Activated CD4-positive, alpha-beta memory T cell treated with anti-CD3 and anti-CD28 coated beads for 36 hours (primary cell): ENCODE data around the gene FAXDC2. TPM values are rescaled to one million over a fixed set of nuclear protein-coding genes. Genes with fewer than 3 reads are reported as not detected.
A peak's percentile ranks its signal among the peaks of the same experiment; 100 is the strongest.

Source experiments
- CTCF ChIA-PET: fragments of 350-600 bp; sonication (Branson Sonifier 250); formaldehyde crosslinking; loops from one replicate; lab custom pipeline; 2021; ENCODE audit warnings: antibody characterized with exemption, inconsistent platforms; lab: Charles Lee
- POLR2A ChIA-PET: fragments of 350-600 bp; sonication (Branson Sonifier 250); formaldehyde crosslinking; loops from one replicate; lab custom pipeline; 2021; ENCODE audit warnings: antibody characterized with exemption; lab: Charles Lee
- DNase-seq: peaks from one replicate; pipeline ENCODE4 v3.0.0-alpha.2; 2020
- H3K27ac Mint-ChIP-seq: one replicate; pipeline ENCODE4 v1.8.0; 2021; ENCODE audit warnings: mixed read lengths
- H3K27me3 Mint-ChIP-seq: one replicate; pipeline ENCODE4 v1.8.0; 2021; ENCODE audit warnings: mixed read lengths
- H3K36me3 Mint-ChIP-seq: one replicate; pipeline ENCODE4 v1.8.0; 2021; ENCODE audit warnings: mixed read lengths
- H3K4me1 Mint-ChIP-seq: one replicate; pipeline ENCODE4 v1.8.0; 2021; ENCODE audit warnings: low read depth, mixed read lengths
- H3K4me3 Mint-ChIP-seq: one replicate; pipeline ENCODE4 v1.8.0; 2021; ENCODE audit warnings: mild to moderate bottlenecking, mixed read lengths
- H3K9me3 Mint-ChIP-seq: one replicate; pipeline ENCODE4 v1.8.0; 2021; ENCODE audit warnings: mixed read lengths
- intact Hi-C: fragments of 100-400 bp; cut with micrococcal nuclease; formaldehyde crosslinking; loops from one replicate; pipeline ENCODE4 v1.15.1; 2023
- total RNA-seq, 2 experiments: library from RNA; stranded (reverse); gene quantifications; one replicate each; pipeline ENCODE4 v1.2.3, GENCODE V29; 2021

Gene FAXDC2, protein sequence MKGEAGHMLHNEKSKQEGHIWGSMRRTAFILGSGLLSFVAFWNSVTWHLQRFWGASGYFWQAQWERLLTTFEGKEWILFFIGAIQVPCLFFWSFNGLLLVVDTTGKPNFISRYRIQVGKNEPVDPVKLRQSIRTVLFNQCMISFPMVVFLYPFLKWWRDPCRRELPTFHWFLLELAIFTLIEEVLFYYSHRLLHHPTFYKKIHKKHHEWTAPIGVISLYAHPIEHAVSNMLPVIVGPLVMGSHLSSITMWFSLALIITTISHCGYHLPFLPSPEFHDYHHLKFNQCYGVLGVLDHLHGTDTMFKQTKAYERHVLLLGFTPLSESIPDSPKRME
- not detected for total RNA-seq

DNA sequence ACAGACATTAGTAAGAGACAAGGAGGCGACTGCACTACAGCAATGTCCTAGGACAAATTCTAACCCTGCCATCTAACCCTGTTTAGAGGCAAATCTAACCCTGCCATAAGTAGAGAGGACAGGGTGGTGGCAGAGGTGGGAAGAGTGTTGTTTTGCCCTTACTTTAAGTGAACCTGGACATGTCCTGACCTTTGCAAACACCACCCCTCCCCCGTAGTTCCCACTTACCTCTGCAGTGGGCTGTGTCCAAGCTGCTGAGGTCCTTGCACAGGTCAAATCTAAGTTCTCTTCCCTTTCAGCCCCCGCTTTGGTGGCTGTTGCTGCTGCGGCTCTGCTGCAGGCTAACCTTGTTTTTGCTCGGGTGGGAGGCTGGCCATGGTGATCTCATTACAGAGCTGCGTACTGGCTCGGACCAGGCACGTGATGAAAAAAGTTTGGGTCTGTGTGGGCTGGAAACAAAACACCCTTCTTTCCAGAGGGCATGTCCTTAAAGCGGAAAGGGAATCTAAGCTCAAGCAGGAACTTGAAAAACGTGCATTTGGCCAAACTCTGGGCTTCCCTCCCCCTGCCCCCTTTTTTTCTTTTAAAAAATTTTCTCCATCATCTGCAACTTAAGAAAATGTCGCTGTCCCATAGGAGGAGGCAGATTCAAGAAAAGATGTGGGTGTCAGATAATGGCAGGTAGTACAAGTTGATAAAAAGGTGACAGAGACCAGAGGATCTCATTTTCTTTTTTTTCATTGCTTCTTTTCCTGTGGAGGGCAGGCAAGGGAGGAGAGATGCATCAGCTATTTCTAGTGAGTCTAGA, at the start of gene FAXDC2:
FAXDC2 (minus strand) TSS at position 349 of the 808 bp plus-strand sequence. CDS start 12,425 bp downstream, outside the sequence.
- Mint-ChIP-seq H3K4me3 (no peak within 1 kb of the TSS), H3K27ac (no peak within 1 kb of the TSS), H3K36me3 (no peaks in the 10 kb centered on the region), H3K4me1 (no peaks in the 10 kb centered on the region), H3K9me3 (no peaks in the 10 kb centered on the region), H3K27me3 (no peaks in the 10 kb centered on the region)
- intact Hi-C loops = loop anchor here (10.0 kb wide), 2 partner anchors 166 to 656 kb away; partner anchors contain the start of gene GALNT10
- CTCF ChIA-PET = no interaction called here
- POLR2A ChIA-PET = no interaction called here
- DNase-seq = no peak

DNA sequence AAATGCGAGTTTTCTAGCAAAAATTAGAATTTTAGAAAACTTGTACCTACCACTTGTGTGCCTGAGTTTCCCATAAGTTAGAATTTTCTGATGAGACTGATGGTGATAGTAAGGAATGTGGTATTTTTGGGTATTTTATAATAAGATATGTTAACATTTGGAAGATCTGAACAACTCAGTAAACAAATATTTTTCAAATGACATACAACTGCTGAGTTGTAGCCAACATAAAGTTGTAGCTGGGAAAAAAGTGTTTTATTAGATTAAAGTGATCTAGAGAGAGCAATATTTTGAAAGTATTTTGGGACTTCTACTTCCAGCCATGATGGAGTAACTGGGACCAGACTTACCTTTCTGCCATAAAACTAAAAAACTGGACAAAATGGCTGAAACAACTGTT, 49.7 kb upstream of the FAXDC2 start:
- no peak overlapping the region for H3K27ac Mint-ChIP-seq
- ChIA-PET POLR2A (no interaction called here), CTCF (no interaction called here)
- H3K36me3 Mint-ChIP-seq = peaks cover 63% of the 10 kb centered on the region
- H3K4me3 Mint-ChIP-seq = no peak overlapping the region
- H3K4me1 Mint-ChIP-seq = no peaks in the 10 kb centered on the region
- H3K27me3 Mint-ChIP-seq = no peaks in the 10 kb centered on the region
- no peak for DNase-seq
- H3K9me3 Mint-ChIP-seq = no peaks in the 10 kb centered on the region
- intact Hi-C loops = no loop called here

DNA sequence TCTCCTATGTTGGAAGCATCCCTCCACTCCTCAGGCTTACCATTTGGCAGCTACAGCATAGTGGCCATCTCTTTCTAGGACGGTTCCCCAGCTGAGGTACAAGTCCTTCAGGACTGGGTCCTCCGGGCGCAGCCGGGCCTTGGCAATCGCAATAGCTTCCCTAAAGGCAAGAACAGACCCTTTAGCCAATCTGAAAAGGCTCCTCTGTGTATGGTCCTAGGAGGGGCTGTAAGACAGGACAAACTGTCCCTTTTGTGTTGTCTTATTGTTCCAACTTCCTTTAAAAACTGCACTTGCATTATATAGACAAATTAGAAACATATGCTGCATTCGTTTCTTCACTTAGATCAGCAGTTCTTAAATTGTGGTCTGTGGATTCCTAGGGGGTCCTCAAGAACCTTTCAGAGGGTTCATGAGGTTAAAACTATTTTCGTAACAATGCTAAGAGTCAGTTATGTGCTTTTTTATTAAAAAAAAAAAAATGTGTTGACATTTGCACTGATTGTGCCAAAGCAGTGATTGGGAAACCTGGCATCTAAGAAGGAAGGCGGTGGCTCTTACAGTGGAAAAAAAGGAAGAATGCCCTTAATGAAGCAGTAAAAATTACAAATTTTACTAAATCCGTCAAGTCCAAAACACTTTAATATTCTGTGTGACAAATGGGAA, 48.9 kb upstream of the FAXDC2 start:
- ChIA-PET POLR2A (no interaction called here), CTCF (no interaction called here)
- no peak for DNase-seq
- Mint-ChIP-seq H3K4me3 (no peak overlapping the region), H3K9me3 (no peaks in the 10 kb centered on the region), H3K27ac (no peak overlapping the region), H3K27me3 (no peaks in the 10 kb centered on the region), H3K36me3 (peaks cover 59% of the 10 kb centered on the region), H3K4me1 (no peaks in the 10 kb centered on the region)
- intact Hi-C loops = no loop called here

DNA sequence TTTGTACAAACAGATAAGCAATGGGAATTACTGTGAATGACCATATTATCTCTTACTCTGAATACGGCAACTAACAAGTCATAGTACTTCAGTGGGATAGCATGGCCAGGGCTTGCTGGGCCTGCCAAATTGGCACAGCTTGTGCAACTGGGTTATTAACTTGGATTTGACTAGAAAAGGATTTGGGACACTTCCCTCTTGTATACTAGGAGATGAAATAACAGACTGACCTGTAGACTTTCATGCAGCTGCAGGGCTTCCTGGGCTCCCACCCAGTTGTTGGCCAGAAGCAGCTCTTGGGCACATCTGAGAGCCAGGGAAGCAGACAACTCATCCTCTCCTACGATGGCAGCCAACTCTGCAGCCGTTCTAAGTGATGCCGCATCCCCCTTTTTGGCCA, 47.8 kb upstream of the FAXDC2 start:
- DNase-seq = no peak
- ChIA-PET CTCF (no interaction called here), POLR2A (no interaction called here)
- intact Hi-C loops = no loop called here
- Mint-ChIP-seq H3K9me3 (no peaks in the 10 kb centered on the region), H3K4me3 (no peak overlapping the region), H3K36me3 (peaks cover 63% of the 10 kb centered on the region), H3K4me1 (no peaks in the 10 kb centered on the region), H3K27me3 (no peaks in the 10 kb centered on the region), H3K27ac (no peak overlapping the region)

DNA sequence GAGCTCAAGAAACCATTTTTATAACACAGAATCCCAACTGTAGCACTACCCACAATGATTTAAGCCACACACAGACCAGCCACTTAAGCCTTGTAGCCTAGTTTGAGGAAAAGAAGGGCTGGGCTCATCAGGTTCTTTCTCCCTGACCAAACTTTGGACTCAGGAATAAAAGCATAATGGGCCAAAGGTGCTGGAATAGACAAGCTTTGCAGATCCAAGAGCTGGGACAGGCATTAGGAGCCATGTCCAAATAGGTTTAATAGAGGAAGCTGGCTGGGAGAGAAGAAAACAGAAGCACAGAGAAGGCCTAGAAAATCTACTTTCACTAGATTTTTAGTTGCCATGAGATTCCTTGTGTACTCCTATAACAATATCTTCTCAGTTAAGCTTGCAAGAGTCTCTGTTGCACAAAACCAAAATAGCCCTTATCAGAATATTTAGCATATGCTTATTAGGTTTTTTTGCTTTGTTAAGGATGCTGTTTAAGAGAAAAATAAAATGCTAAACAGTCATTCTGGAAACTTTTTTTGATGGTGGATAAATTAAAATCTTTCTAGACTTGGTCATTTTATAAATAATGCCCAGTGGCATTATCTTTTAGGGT, 46.3 kb upstream of the FAXDC2 start:
- DNase-seq = no peak
- peak overlapping the region; percentile 45 for H3K27ac Mint-ChIP-seq
- no peaks in the 10 kb centered on the region for H3K4me1 Mint-ChIP-seq
- H3K4me3 Mint-ChIP-seq = no peak overlapping the region
- H3K27me3 Mint-ChIP-seq = no peaks in the 10 kb centered on the region
- no peaks in the 10 kb centered on the region for H3K9me3 Mint-ChIP-seq
- ChIA-PET CTCF (no interaction called here), POLR2A (no interaction called here)
- H3K36me3 Mint-ChIP-seq = peaks cover 60% of the 10 kb centered on the region
- intact Hi-C loops = no loop called here

DNA sequence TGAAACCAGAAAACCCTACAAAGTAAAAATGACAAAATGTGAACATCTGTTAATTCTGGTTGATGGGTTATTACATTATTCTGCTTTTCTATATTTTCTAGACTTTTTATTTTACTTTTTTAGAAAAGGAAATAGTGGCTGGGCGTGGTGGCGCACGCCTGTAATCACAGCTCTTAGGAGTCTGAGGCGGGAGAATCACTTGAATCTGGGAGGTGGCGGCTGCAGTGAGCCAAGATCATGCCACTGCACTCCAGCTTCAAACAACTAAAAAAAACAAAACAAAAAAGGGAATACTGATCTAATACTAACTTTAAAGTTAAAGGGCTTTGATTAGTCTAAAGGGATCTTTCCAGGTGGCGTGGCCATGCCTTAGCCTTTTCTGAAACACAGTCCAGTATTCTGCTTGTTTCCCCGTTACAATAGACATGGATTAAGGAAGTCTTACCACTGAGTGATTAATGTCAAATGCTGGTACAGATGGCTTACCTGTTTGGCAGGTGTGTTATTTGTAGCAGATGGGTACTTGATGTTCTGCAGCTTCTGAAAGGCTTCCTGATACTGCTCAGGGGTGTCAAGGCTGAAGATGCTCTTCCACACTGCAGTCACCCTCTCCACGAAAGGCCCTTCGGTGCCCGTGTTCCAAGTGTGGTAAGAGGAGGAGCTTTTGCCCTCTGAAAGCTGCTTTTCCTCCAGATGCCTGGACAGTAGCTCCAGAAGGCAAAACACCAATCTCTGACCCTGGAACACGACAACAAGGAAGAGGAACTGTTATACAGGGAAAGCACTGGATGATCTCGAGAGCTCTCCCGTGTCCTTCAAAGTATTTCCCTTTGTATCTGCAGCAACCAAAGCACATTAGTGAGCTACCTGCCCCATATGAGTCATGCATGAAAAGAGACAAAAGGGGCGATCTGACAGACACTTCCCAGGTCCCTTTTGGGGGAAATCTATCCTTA, 45.5 kb upstream of the FAXDC2 start:
- Mint-ChIP-seq H3K27ac (peak overlapping the region; percentile 45), H3K4me1 (no peaks in the 10 kb centered on the region), H3K36me3 (peaks cover 66% of the 10 kb centered on the region), H3K27me3 (no peaks in the 10 kb centered on the region), H3K9me3 (no peaks in the 10 kb centered on the region), H3K4me3 (no peak overlapping the region)
- intact Hi-C loops = no loop called here
- CTCF ChIA-PET = no interaction called here
- POLR2A ChIA-PET = no interaction called here
- no peak for DNase-seq

DNA sequence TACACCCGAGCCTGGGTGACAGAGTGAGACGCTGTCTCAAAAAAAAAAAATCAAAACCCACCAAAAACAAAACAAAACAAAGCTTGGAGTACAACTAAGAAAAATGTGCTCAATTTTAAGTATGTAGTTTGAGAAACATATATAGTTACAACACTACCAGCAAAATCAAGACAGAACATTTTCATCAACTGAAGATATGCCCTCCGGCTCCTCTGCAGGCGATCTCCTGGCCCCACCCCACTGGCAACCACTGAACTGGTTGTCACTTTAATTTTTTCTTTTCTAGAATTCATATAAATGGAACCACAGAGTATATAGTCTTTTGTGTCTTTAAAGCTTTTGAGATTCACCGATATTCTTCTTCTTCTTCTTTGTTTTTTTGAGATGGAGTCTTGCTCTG, 43.0 kb upstream of the FAXDC2 start:
- ChIA-PET POLR2A (no interaction called here), CTCF (no interaction called here)
- intact Hi-C loops = no loop called here
- Mint-ChIP-seq H3K27me3 (no peaks in the 10 kb centered on the region), H3K4me1 (no peaks in the 10 kb centered on the region), H3K9me3 (peaks cover 2% of the 10 kb centered on the region), H3K27ac (no peak overlapping the region), H3K36me3 (peaks cover 64% of the 10 kb centered on the region), H3K4me3 (no peak overlapping the region)
- DNase-seq = no peak

DNA sequence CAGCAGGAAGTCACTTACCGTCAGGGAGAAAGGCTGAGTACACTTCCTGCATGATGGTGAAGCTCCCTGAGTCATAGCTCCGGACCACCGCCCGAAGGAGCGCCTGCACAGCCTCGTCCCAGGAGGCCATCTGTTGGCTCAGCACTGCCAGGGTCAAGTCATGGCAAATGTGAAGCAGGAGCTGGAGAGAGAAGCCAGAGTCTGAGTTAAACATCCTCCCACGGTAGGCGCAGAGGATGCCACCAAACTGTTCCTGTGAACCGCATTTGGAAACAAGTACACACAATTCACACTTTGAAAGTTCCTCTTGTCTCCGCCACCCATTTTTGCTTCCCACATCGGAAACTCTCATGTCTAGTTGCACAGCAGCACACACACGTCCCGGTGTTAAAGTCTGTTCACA, 42.0 kb upstream of the FAXDC2 start:
- Mint-ChIP-seq H3K36me3 (peaks cover 66% of the 10 kb centered on the region), H3K27ac (no peak overlapping the region), H3K4me1 (no peaks in the 10 kb centered on the region), H3K27me3 (no peaks in the 10 kb centered on the region), H3K9me3 (peaks cover 10% of the 10 kb centered on the region), H3K4me3 (no peak overlapping the region)
- ChIA-PET CTCF (no interaction called here), POLR2A (no interaction called here)
- intact Hi-C loops = no loop called here
- DNase-seq = no peak

DNA sequence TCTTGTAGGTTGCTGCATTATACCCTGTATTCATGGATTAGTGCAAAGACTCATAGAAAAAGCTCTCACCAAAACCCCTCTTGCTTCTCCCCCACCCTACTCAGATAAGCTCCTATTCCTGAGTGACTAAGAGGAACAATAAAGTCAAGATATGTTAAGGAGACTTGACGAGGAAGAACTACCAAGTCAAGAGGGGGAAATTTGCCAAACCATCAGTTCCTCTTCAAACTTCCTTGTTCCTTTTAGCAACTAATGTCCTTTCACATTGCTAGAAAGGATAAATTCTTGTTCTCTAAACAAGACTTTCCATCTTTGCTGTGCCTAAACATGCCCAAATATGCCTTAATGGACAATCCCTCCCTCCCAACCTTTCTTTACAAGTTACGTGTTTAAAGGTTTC, 35.0 kb upstream of the FAXDC2 start:
- peaks cover 37% of the 10 kb centered on the region for H3K9me3 Mint-ChIP-seq
- H3K27me3 Mint-ChIP-seq = no peaks in the 10 kb centered on the region
- CTCF ChIA-PET = no interaction called here
- no peaks in the 10 kb centered on the region for H3K4me1 Mint-ChIP-seq
- intact Hi-C loops = no loop called here
- DNase-seq = no peak
- POLR2A ChIA-PET = no interaction called here
- peaks cover 84% of the 10 kb centered on the region for H3K36me3 Mint-ChIP-seq
- no peak overlapping the region for H3K27ac Mint-ChIP-seq
- H3K4me3 Mint-ChIP-seq = no peak overlapping the region

DNA sequence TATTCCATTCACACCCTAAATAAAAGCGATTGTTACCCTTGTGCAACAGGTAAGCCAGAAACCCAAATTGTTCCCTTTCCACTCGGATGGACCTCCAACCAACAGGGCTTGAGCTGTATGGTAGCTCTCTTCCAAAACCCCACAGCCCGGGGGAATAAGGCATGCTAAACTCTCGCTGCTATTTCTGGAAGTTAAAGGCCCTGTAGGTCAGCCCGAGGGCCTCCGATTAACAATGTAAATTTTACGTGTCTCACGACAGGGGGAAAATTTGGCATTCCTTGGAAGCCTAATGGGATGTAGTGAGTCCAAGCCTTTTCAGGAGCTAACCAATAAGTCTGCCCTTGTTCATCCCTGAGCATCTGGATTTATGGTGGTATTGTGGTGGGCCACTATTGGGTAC, 34.0 kb upstream of the FAXDC2 start:
- Mint-ChIP-seq H3K4me1 (no peaks in the 10 kb centered on the region), H3K9me3 (peaks cover 46% of the 10 kb centered on the region), H3K27me3 (no peaks in the 10 kb centered on the region), H3K4me3 (no peak overlapping the region), H3K36me3 (peaks cover 87% of the 10 kb centered on the region), H3K27ac (no peak overlapping the region)
- POLR2A ChIA-PET = no interaction called here
- no peak for DNase-seq
- CTCF ChIA-PET = no interaction called here
- intact Hi-C loops = no loop called here

DNA sequence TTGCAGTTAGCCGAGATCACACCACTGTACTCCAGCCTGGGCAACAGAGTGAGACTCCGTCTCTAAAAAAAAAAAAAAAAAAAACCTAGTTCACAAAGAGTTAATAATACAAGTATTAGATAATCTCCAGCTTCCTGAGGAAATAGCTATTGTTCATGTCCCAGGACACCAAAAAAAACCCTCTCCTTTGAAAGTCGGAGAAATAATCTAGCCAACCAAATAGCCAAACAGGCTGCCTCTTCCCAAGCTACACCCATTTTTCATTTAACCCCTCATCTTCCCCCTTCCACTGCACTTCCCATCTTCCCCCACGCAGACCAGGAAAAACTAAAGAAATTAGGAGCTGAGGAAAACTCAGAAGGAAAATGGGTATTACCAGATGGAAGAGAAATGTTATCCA, 31.6 kb upstream of the FAXDC2 start:
- no peaks in the 10 kb centered on the region for H3K4me1 Mint-ChIP-seq
- peaks cover 50% of the 10 kb centered on the region for H3K9me3 Mint-ChIP-seq
- intact Hi-C loops = no loop called here
- POLR2A ChIA-PET = no interaction called here
- H3K4me3 Mint-ChIP-seq = no peak overlapping the region
- H3K36me3 Mint-ChIP-seq = peaks cover 83% of the 10 kb centered on the region
- H3K27me3 Mint-ChIP-seq = no peaks in the 10 kb centered on the region
- CTCF ChIA-PET = no interaction called here
- DNase-seq = no peak
- H3K27ac Mint-ChIP-seq = no peak overlapping the region
